HepG2 (cell line): Measurements from ENCODE around the gene RGS19. TPM values are rescaled to one million over a fixed set of nuclear protein-coding genes. Genes with fewer than 3 reads are reported as not detected.

ENCODE experiments used
- CENPX ChIP-seq: sonication (generic); formaldehyde crosslinking; IDR thresholded peaks from 2 replicates; pipeline ENCODE4 v1.9.0; 2021; ENCODE audit warnings: mild to moderate bottlenecking, missing genetic modification reagents, moderate library complexity
- CHD2 ChIP-seq: IDR thresholded peaks from 2 replicates; pipeline ENCODE4 v1.6.1; 2011; ENCODE audit warnings: low read depth, low read length, improper control_type of control experiment
- DMAP1 ChIP-seq: IDR thresholded peaks from 2 replicates; pipeline ENCODE4 v1.6.1; 2016
- KAT7 ChIP-seq: IDR thresholded peaks from 2 replicates; pipeline ENCODE4 v1.6.1; 2018; ENCODE audit warnings: borderline replicate concordance, missing compliant biosample characterization
- KDM2A ChIP-seq: sonication (generic); formaldehyde crosslinking; IDR thresholded peaks from 2 replicates; pipeline ENCODE4 v1.4.0; 2020; ENCODE audit warnings: low read depth, missing genetic modification reagents, borderline replicate concordance
- MAFG ChIP-seq: sonication (generic); formaldehyde crosslinking; IDR thresholded peaks from 2 replicates; pipeline ENCODE4 v1.5.1; 2020; ENCODE audit warnings: mild to moderate bottlenecking, missing genetic modification reagents
- MYNN ChIP-seq: sonication (generic); formaldehyde crosslinking; IDR thresholded peaks from 2 replicates; pipeline ENCODE4 v1.4.0; 2020; ENCODE audit warnings: mild to moderate bottlenecking, low read depth, missing genetic modification reagents
- NBN ChIP-seq: fragments of 450-650 bp; conservative IDR thresholded peaks from 2 replicates; pipeline ENCODE4 v1.6.1; 2017
- NFIC ChIP-seq: IDR thresholded peaks from 2 replicates; pipeline ENCODE4 v1.6.1; 2012; ENCODE audit warnings: mild to moderate bottlenecking, low read length, inconsistent platforms
- NR2F6 ChIP-seq, 2 experiments: IDR thresholded peaks; 2 replicates each; pipeline ENCODE4 v1.6.1; 2016; ENCODE audit warnings: antibody characterized with exemption in 1 of 2, mild to moderate bottlenecking in 1 of 2
- PCBP2 ChIP-seq: fragments of 200-400 bp; formaldehyde crosslinking; optimal IDR thresholded peaks from 2 replicates; pipeline ENCODE3; 2018; ENCODE audit warnings: low read length, low read depth; ENCODE audit not compliant: poor library complexity, severe bottlenecking
- POLR2A ChIP-seq, 2 experiments: IDR thresholded peaks; 2 replicates each; pipeline ENCODE4 v1.6.1; 2011; ENCODE audit warnings: low read depth in 2 of 2, low read length in 2 of 2, mild to moderate bottlenecking in 1 of 2, moderate library complexity in 1 of 2; ENCODE audit not compliant: insufficient read depth in 1 of 2
- POLR2G ChIP-seq: fragments of 200-400 bp; formaldehyde crosslinking; IDR thresholded peaks from 2 replicates; pipeline ENCODE4 v1.6.1; 2018; ENCODE audit warnings: mild to moderate bottlenecking, low read depth, low read length, moderate library complexity
- RFX1 ChIP-seq: fragments of 450-650 bp; IDR thresholded peaks from 2 replicates; pipeline ENCODE4 v1.6.1; 2017
- SCMH1 ChIP-seq: sonication (generic); formaldehyde crosslinking; IDR thresholded peaks from 2 replicates; pipeline ENCODE4 v1.9.0; 2021; ENCODE audit warnings: missing genetic modification reagents, mild to moderate bottlenecking, borderline replicate concordance
- XBP1 ChIP-seq: sonication (generic); formaldehyde crosslinking; IDR thresholded peaks from 2 replicates; pipeline ENCODE4 v1.5.0; 2020; ENCODE audit warnings: missing genetic modification reagents
- YY1 ChIP-seq: IDR thresholded peaks from 2 replicates; pipeline ENCODE4 v1.6.1; 2011; ENCODE audit warnings: low read length, low read depth, moderate library complexity, mild to moderate bottlenecking; ENCODE audit not compliant: insufficient read depth, insufficient replicate concordance
- ZBTB33 ChIP-seq: sonication (generic); formaldehyde crosslinking; IDR thresholded peaks from 2 replicates; pipeline ENCODE4 v1.4.0; 2020; ENCODE audit warnings: missing genetic modification reagents
- ZKSCAN1 ChIP-seq: fragments of 150-350 bp; IDR thresholded peaks from 2 replicates; pipeline ENCODE4 v1.6.1; 2014; ENCODE audit warnings: low read length
- ZNF224 ChIP-seq: sonication (generic); formaldehyde crosslinking; IDR thresholded peaks from 2 replicates; pipeline ENCODE4 v1.5.0; 2020; ENCODE audit warnings: mild to moderate bottlenecking, missing genetic modification reagents
- ZNF333 ChIP-seq: sonication (generic); formaldehyde crosslinking; IDR thresholded peaks from 2 replicates; pipeline ENCODE4 v1.4.0; 2020; ENCODE audit warnings: mild to moderate bottlenecking, missing genetic modification reagents, borderline replicate concordance
- ZNF430 ChIP-seq: sonication (generic); formaldehyde crosslinking; IDR thresholded peaks from 2 replicates; pipeline ENCODE4 v1.9.0; 2021; ENCODE audit warnings: mild to moderate bottlenecking, missing genetic modification reagents
- ZNF441 ChIP-seq: sonication (generic); formaldehyde crosslinking; IDR thresholded peaks from 2 replicates; pipeline ENCODE4 v1.7.0; 2021; ENCODE audit warnings: missing genetic modification reagents, borderline replicate concordance
- ZNF546 ChIP-seq: sonication (generic); formaldehyde crosslinking; conservative IDR thresholded peaks from 2 replicates; pipeline ENCODE4 v1.8.1; 2023; ENCODE audit warnings: mild to moderate bottlenecking, missing genetic modification reagents
- ZNF674 ChIP-seq: sonication (generic); formaldehyde crosslinking; IDR thresholded peaks from 2 replicates; pipeline ENCODE4 v1.5.0; 2020; ENCODE audit warnings: low read depth, mild to moderate bottlenecking, missing genetic modification reagents
- ZNF704 ChIP-seq: sonication (generic); formaldehyde crosslinking; IDR thresholded peaks from 2 replicates; pipeline ENCODE4 v1.8.1; 2023; ENCODE audit warnings: mild to moderate bottlenecking, inconsistent platforms, moderate library complexity, missing genetic modification reagents, borderline replicate concordance
- polyA plus RNA-seq, 8 experiments: library from polyadenylated mRNA; depleted of rRNA in 3 of 8; stranded (reverse) in 7 of 8; unstranded in 1 of 8; fragments of >200 nt; fragmentation: Illumina TruSeq in 4 of 8; extraction: Trizol in 4 of 8; gene quantifications; 2 replicates each; pipeline versions ENCODE4 v1.2.1 to v1.2.3, GENCODE V29; 2011 to 2016; ENCODE audit warnings: low read depth in 4 of 8, missing spikeins in 1 of 8, mixed read lengths in 1 of 8; ENCODE audit not compliant: insufficient read depth in 1 of 8
- total RNA-seq, 5 experiments: library from RNA; depleted of rRNA; stranded (reverse); fragments of >200 nt; fragmentation: Illumina TruSeq; extraction: Trizol; gene quantifications; 2 replicates each; pipeline ENCODE4 v1.2.3, GENCODE V29; 2016; ENCODE audit warnings: low read depth in 1 of 5
- TF ChIP-seq, protein P1 (sequence below): sonication (generic); formaldehyde crosslinking; IDR thresholded peaks from 2 replicates; pipeline ENCODE4 v1.4.0; 2020; ENCODE audit warnings: mild to moderate bottlenecking, missing genetic modification reagents, borderline replicate concordance

The RGS19 gene
- total and polyA plus RNA-seq, 2 of the 13 experiments (the other 11 are each of a cell fraction or from before 2014, with no cell fraction given): 10.7 to 11.9 TPM

DNA sequence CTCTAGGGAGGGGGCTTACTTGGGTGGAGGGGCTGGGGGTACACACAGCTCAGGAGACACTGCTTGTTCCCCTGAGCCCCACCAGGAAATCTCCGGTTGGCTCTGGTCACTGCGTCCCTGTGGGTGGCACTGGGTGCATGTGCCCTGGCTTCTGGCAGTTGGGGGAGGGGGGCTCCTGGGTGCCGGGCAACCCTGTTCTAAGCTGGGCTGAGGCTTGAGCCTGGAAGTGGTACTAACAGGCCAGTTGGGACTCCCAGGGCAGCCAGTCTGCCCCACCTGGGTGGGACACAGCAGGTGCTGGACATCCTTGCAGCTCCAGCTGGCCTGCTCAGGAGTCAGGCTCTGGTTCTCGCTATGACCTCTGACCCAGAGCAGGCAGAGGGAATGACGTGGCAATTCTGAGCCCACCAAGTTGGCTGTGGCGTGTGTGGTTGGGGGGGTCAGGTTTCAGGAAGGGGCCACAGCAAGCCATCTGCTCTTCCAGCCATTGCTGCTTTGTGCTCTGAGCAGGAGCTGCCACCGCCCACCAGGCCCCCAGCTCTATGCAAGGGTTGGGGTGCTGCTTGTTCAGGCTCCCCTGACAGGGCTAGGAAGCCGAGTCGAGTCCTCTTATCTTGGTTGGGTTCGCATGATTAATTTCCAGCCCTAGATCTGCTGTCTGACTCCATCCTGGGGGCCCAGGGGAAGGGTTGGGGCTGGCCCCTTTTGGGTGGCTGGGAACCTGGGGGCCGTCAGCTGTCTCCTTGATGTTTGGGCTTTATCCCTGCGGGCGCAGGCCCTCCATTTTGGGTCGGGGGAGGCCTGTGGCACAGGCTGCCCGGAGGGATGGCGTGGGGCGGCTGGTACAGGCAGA is 42.7 kb downstream of the RGS19 start (continued):
- TF ChIP-seq KAT7 (no peak), ZNF224 (CRISPR knock-in tag) (0 out of 2 replicates have a peak, but pooled peaks have one; percentile 36), ZNF441 (no peak; the same call in 1 of the 2 replicates), ZNF546 (peak; percentile 41; the same call in 1 of the 2 replicates), ZKSCAN1 (no peak), NFIC (no peak; the same call in 1 of the 2 replicates), YY1 (peak; percentile 40), ZNF674 (no peak), XBP1 (CRISPR knock-in tag) (peak; percentile 48; the same call in 1 of the 2 replicates), NR2F6 (IDR thresholded peaks at IDR 0.05) (peak; percentile 92), NR2F6 (CRISPR knock-in tag; IDR thresholded peaks at IDR 0.05) (peak; percentile 98), ZBTB33 (CRISPR knock-in tag) (peak; percentile 14; the same call in 1 of the 2 replicates), SCMH1 (no peak), POLR2A (IDR thresholded peaks at IDR 0.05; ENCODE audit: insufficient read depth in 1 of 2, low read depth in 2 of 2, low read length in 2 of 2) (no peak; a peak in 1 of 4 replicates), PCBP2 (peak; percentile 19), RFX1 (no peak), CENPX (CRISPR knock-in tag) (no peak), MAFG (CRISPR knock-in tag) (no peak), CHD2 (no peak), KDM2A (CRISPR knock-in tag) (peak; percentile 79; the same call in 1 of the 2 replicates), ZNF430 (CRISPR knock-in tag) (no peak), ZNF704 (CRISPR knock-in tag) (no peak; the same call in 1 of the 2 replicates), ZNF333 (CRISPR knock-in tag) (peak; percentile 93), DMAP1 (CRISPR knock-in tag) (peak; percentile 77), MYNN (CRISPR knock-in tag) (peak; percentile 67; the same call in 1 of the 2 replicates), NBN (no peak), POLR2G (peak; percentile 61)
- TF ChIP-seq, protein P1, sequence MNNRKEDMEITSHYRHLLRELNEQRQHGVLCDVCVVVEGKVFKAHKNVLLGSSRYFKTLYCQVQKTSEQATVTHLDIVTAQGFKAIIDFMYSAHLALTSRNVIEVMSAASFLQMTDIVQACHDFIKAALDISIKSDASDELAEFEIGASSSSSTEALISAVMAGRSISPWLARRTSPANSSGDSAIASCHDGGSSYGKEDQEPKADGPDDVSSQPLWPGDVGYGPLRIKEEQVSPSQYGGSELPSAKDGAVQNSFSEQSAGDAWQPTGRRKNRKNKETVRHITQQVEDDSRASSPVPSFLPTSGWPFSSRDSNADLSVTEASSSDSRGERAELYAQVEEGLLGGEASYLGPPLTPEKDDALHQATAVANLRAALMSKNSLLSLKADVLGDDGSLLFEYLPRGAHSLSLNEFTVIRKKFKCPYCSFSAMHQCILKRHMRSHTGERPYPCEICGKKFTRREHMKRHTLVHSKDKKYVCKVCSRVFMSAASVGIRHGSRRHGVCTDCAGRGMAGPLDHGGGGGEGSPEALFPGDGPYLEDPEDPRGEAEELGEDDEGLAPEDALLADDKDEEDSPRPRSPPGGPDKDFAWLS: peak; percentile 91
